Thyroid gland (tissue), 4 donors: ENCODE results near the gene ASPSCR1. TPM values are rescaled to one million over a fixed set of nuclear protein-coding genes. Genes with fewer than 3 reads are reported as not detected.
A peak's percentile ranks its signal among the peaks of the same experiment; 100 is the strongest.

Source experiments
- DNase-seq, 2 donors: peaks; one replicate each; pipeline ENCODE4 v3.0.0-alpha.2; 2019
- H3K27ac ChIP-seq, 3 donors: fragments of 200-600 bp; sonication (generic); 1 replicate in 2 of 3; 2 replicates in 1 of 3; pipeline ENCODE4 v1.5.1; 2016 to 2019; ENCODE audit warnings: mild to moderate bottlenecking in 1 of 3, moderate library complexity in 1 of 3
- H3K27me3 ChIP-seq: fragments of 200-600 bp; sonication (generic); one replicate; pipeline ENCODE4 v1.5.1; 2019
- H3K36me3 ChIP-seq, 2 donors: fragments of 200-600 bp; sonication (generic); one replicate each; pipeline ENCODE4 v1.5.1; 2016 to 2019
- H3K4me1 ChIP-seq, 2 donors: fragments of 200-600 bp; sonication (generic); one replicate each; pipeline ENCODE4 v1.5.1; 2017 to 2019
- H3K4me3 ChIP-seq, 3 donors: fragments of 200-600 bp; sonication (generic); replicated peaks in 1 of 3; 1 replicate in 2 of 3; 2 replicates in 1 of 3; pipeline ENCODE4 v1.5.1; 2016; ENCODE audit warnings: mild to moderate bottlenecking in 1 of 3
- H3K9me3 ChIP-seq: fragments of 200-600 bp; sonication (generic); one replicate; pipeline ENCODE4 v1.5.1; 2017
- CTCF ChIP-seq, 6 experiments: fragments of 200-600 bp in 3 of 6; fragments of 450-650 bp in 3 of 6; sonication (generic) in 3 of 6; IDR thresholded peaks; one replicate each; pipeline ENCODE4 v1.5.1; 2016 to 2019; ENCODE audit warnings: antibody characterized with exemption in 6 of 6, mild to moderate bottlenecking in 2 of 6, inconsistent platforms in 1 of 6, moderate library complexity in 1 of 6
- POLR2A ChIP-seq, 2 donors: fragments of 450-650 bp; IDR thresholded peaks; one replicate each; pipeline ENCODE4 v1.6.1; 2017; ENCODE audit warnings: antibody characterized with exemption in 2 of 2, mild to moderate bottlenecking in 2 of 2, moderate library complexity in 1 of 2
- WGBS, 2 donors: methylation state at CpG; one replicate each; pipeline ENCODE4 v1.1.5; 2017; 5-methylcytosine and 5-hydroxymethylcytosine counted together
- intact Hi-C: fragments of 100-400 bp; cut with DNase I; formaldehyde crosslinking; loops from one replicate; pipeline ENCODE4 v1.15.1; 2023
- total RNA-seq, 4 donors: library from RNA; depleted of rRNA; stranded (reverse); fragments of >200 nt; gene quantifications; one replicate each; pipeline ENCODE4 v1.2.3, GENCODE V29; 2016

Gene ASPSCR1
- total RNA-seq, 4 donors from 2014 or later: 23.2 to 53.6 (median 35.7) TPM

GRCh38 chr17:82029990-82030469 is 52.6 kb downstream of the ASPSCR1 start:
- Histone ChIP-seq H3K9me3 (no peaks in the 10 kb centered on the region), H3K4me3 (no peak overlapping the region), H3K27me3 (no peaks in the 10 kb centered on the region), H3K27ac (peak overlapping the region; percentile 40 to 65 (median 43)), H3K4me1 (peaks cover 28 to 36% of the 10 kb centered on the region in 2 donors), H3K36me3 (no peaks in the 10 kb centered on the region)
- 33 to 51% methylated on average over 15 to 23 of the region's 31 CpGs for WGBS, 2 donors
- no peak for DNase-seq
- TF ChIP-seq CTCF (IDR thresholded peaks at IDR 0.05) (no peak), POLR2A (IDR thresholded peaks at IDR 0.05) (no peak)
- intact Hi-C loops: loop anchor here (2.0 to 5.0 kb wide), 3 partner anchors 72 to 292 kb away; no protein-coding TSS in a partner anchor

- WGBS, 2 donors: 0 to 7% methylated on average over 3 to 8 of the region's 94 CpGs
- peak; percentile 83 to 85 for DNase-seq
- H3K9me3 ChIP-seq: no peaks in the 10 kb centered on the region
- no peaks in the 10 kb centered on the region for H3K27me3 ChIP-seq
- H3K4me3 ChIP-seq: peak overlapping the region in 1 of 3 donors; percentile 36
- intact Hi-C loops: loop anchor here (2.0 kb wide), 1 partner anchor 122 kb away; no protein-coding TSS in a partner anchor
- TF ChIP-seq CTCF (IDR thresholded peaks at IDR 0.05): peak; percentile 75 to 98 (median 94)
- no peak for TF ChIP-seq POLR2A (IDR thresholded peaks at IDR 0.05)
- H3K36me3 ChIP-seq: no peaks in the 10 kb centered on the region
- peak overlapping the region in 1 of 3 donors; percentile 41 for H3K27ac ChIP-seq
- peaks cover 28 to 39% of the 10 kb centered on the region in 2 donors for H3K4me1 ChIP-seq
Measured at GRCh38 chr17:82030470-82031302, 53.3 kb downstream of the ASPSCR1 start.

GRCh38 chr17:82031303-82031884 is 54.0 kb downstream of the ASPSCR1 start, which contains the start of gene RAC3:
Gene RAC3 (plus strand): TSS chr17:82031678. CDS start chr17:82031762, 84 bp downstream.
- Histone ChIP-seq H3K4me3 (peak within 1 kb of the TSS in 1 of 3 donors; percentile 36), H3K36me3 (no peaks in the 10 kb centered on the region), H3K9me3 (no peaks in the 10 kb centered on the region), H3K4me1 (peaks cover 30 to 46% of the 10 kb centered on the region in 2 donors), H3K27me3 (no peaks in the 10 kb centered on the region), H3K27ac (peak within 1 kb of the TSS in 1 of 3 donors; percentile 41)
- WGBS, 2 donors: no CpG with 5 or more reads among the region's 96 CpGs
- TF ChIP-seq POLR2A (IDR thresholded peaks at IDR 0.05): no peak
- TF ChIP-seq CTCF (IDR thresholded peaks at IDR 0.05): no peak
- peak in 1 of 2 donors; percentile 28 for DNase-seq
- intact Hi-C loops: loop anchor here (2.0 kb wide), 1 partner anchor 121 kb away; no protein-coding TSS in a partner anchor

GRCh38 chr17:82031885-82032627 is 54.6 kb downstream of the ASPSCR1 start:
- DNase-seq: peak; percentile 67
- H3K4me3 ChIP-seq: peak overlapping the region in 1 of 3 donors; percentile 23
- no peaks in the 10 kb centered on the region for H3K36me3 ChIP-seq
- no peak overlapping the region for H3K27ac ChIP-seq
- H3K9me3 ChIP-seq: no peaks in the 10 kb centered on the region
- peaks cover 36 to 51% of the 10 kb centered on the region in 2 donors for H3K4me1 ChIP-seq
- intact Hi-C loops: loop anchor here (2.0 kb wide), 1 partner anchor 121 kb away; no protein-coding TSS in a partner anchor
- H3K27me3 ChIP-seq: no peaks in the 10 kb centered on the region
- TF ChIP-seq POLR2A (IDR thresholded peaks at IDR 0.05) (no peak), CTCF (IDR thresholded peaks at IDR 0.05) (no peak)
- 9 to 31% methylated on average over 13 to 26 of the region's 59 CpGs for WGBS, 2 donors
